ENCODE measurements around the gene COL6A3.

- no peak for TF ChIP-seq CTCF (IDR thresholded peaks at IDR 0.05 in 2 of 3, conservative IDR thresholded peaks at IDR 0.05 in 1 of 3; ENCODE audit: borderline replicate concordance in 1 of 3, insufficient read depth in 1 of 3, low read depth in 2 of 3, low read length in 2 of 3)
- no peak for TF ChIP-seq POLR2AphosphoS5 (IDR thresholded peaks at IDR 0.05; ENCODE audit: low read depth, low read length)
- no peak for TF ChIP-seq POLR2A (IDR thresholded peaks at IDR 0.05; ENCODE audit: borderline replicate concordance, extremely low read depth, insufficient read depth, insufficient read length)
- no peak for TF ChIP-seq MAX (IDR thresholded peaks at IDR 0.05)
- no peak for TF ChIP-seq REST (IDR thresholded peaks at IDR 0.05; ENCODE audit: low read depth)
- TF ChIP-seq EZH2 (IDR thresholded peaks at IDR 0.05): no peak
- no peak for TF ChIP-seq ZBTB33 (IDR thresholded peaks at IDR 0.05; ENCODE audit: extremely low read depth, insufficient replicate concordance, low read length)
- no peak for TF ChIP-seq SP1 (IDR thresholded peaks at IDR 0.05; ENCODE audit: low read depth)
- TF ChIP-seq ATF3 (IDR thresholded peaks at IDR 0.05): no peak
- no peak for TF ChIP-seq YY1 (IDR thresholded peaks at IDR 0.05; ENCODE audit: extremely low read depth, insufficient replicate concordance, low read depth, low read length)
Observed at GRCh38 chr2:237450583-237450982, 36.6 kb upstream of the COL6A3 start.
